HepG2 (cell line): ENCODE measurements around the gene TM9SF3. TPM values are rescaled to one million over a fixed set of nuclear protein-coding genes. Genes with fewer than 3 reads are reported as not detected.

ENCODE experiments used
- ARNT ChIP-seq: fragments of 450-650 bp; IDR thresholded peaks from 2 replicates; pipeline ENCODE4 v1.6.1; 2017
- BCL6 ChIP-seq: IDR thresholded peaks from 2 replicates; pipeline ENCODE4 v1.6.1; 2016; ENCODE audit warnings: missing genetic modification reagents, missing compliant biosample characterization
- CEBPG ChIP-seq: IDR thresholded peaks from 2 replicates; pipeline ENCODE4 v1.6.1; 2016
- GFI1 ChIP-seq: sonication (generic); formaldehyde crosslinking; IDR thresholded peaks from 2 replicates; pipeline ENCODE4 v1.5.0; 2020; ENCODE audit warnings: missing genetic modification reagents, mild to moderate bottlenecking, borderline replicate concordance
- GMEB1 ChIP-seq: sonication (generic); formaldehyde crosslinking; IDR thresholded peaks from 2 replicates; pipeline ENCODE4 v1.5.1; 2020; ENCODE audit warnings: missing genetic modification reagents, mild to moderate bottlenecking, borderline replicate concordance
- GTF3A ChIP-seq: sonication (generic); formaldehyde crosslinking; conservative IDR thresholded peaks from 2 replicates; pipeline ENCODE4 v1.4.0; 2020; ENCODE audit warnings: mild to moderate bottlenecking, missing genetic modification reagents
- HNF4A ChIP-seq: sonication (generic); formaldehyde crosslinking; IDR thresholded peaks from 2 replicates; pipeline ENCODE4 v1.4.0; 2020; ENCODE audit warnings: missing genetic modification reagents
- MAFG ChIP-seq: sonication (generic); formaldehyde crosslinking; IDR thresholded peaks from 2 replicates; pipeline ENCODE4 v1.5.1; 2020; ENCODE audit warnings: mild to moderate bottlenecking, missing genetic modification reagents
- MATR3 ChIP-seq: sonication (generic); formaldehyde crosslinking; IDR thresholded peaks from 2 replicates; pipeline ENCODE4 v1.4.0; 2020; ENCODE audit warnings: missing genetic modification reagents
- PAWR ChIP-seq: sonication (generic); formaldehyde crosslinking; IDR thresholded peaks from 2 replicates; pipeline ENCODE4 v1.4.0; 2020; ENCODE audit warnings: missing genetic modification reagents, mild to moderate bottlenecking, borderline replicate concordance
- SOX13 ChIP-seq, 3 experiments: fragments of 450-650 bp in 1 of 3; sonication (generic) in 1 of 3; formaldehyde crosslinking in 1 of 3; IDR thresholded peaks in 2 of 3; conservative IDR thresholded peaks in 1 of 3; 2 replicates each; pipeline versions ENCODE4 v1.5.0 to v1.6.1; 2016 to 2020; ENCODE audit warnings: antibody characterized with exemption in 1 of 3, mild to moderate bottlenecking in 1 of 3, missing compliant biosample characterization in 1 of 3, missing genetic modification reagents in 1 of 3, moderate library complexity in 1 of 3
- TBX3 ChIP-seq: fragments of 450-650 bp; IDR thresholded peaks from 2 replicates; pipeline ENCODE4 v1.6.1; 2017; ENCODE audit warnings: antibody characterized with exemption, mild to moderate bottlenecking, inconsistent platforms, borderline replicate concordance
- ZNF230 ChIP-seq: sonication (generic); formaldehyde crosslinking; IDR thresholded peaks from 2 replicates; pipeline ENCODE4 v1.4.0; 2020; ENCODE audit warnings: mild to moderate bottlenecking, missing genetic modification reagents
- ZNF275 ChIP-seq: sonication (generic); formaldehyde crosslinking; IDR thresholded peaks from 2 replicates; pipeline ENCODE4 v1.8.0; 2022; ENCODE audit warnings: missing genetic modification reagents, mild to moderate bottlenecking, inconsistent platforms, borderline replicate concordance
- polyA plus RNA-seq, 8 experiments: library from polyadenylated mRNA; depleted of rRNA in 3 of 8; stranded (reverse) in 7 of 8; unstranded in 1 of 8; fragments of >200 nt; fragmentation: Illumina TruSeq in 4 of 8; extraction: Trizol in 4 of 8; gene quantifications; 2 replicates each; pipeline versions ENCODE4 v1.2.1 to v1.2.3, GENCODE V29; 2011 to 2016; ENCODE audit warnings: low read depth in 4 of 8, missing spikeins in 1 of 8, mixed read lengths in 1 of 8; ENCODE audit not compliant: insufficient read depth in 1 of 8
- total RNA-seq, 5 experiments: library from RNA; depleted of rRNA; stranded (reverse); fragments of >200 nt; fragmentation: Illumina TruSeq; extraction: Trizol; gene quantifications; 2 replicates each; pipeline ENCODE4 v1.2.3, GENCODE V29; 2016; ENCODE audit warnings: low read depth in 1 of 5
- TF ChIP-seq, protein P1 (sequence below): sonication (generic); formaldehyde crosslinking; conservative IDR thresholded peaks from 2 replicates; pipeline ENCODE4 v1.5.0; 2020; ENCODE audit warnings: missing genetic modification reagents
- TF ChIP-seq, protein P2 (sequence below): sonication (generic); formaldehyde crosslinking; IDR thresholded peaks from 2 replicates; pipeline ENCODE4 v1.4.0; 2020; ENCODE audit warnings: mild to moderate bottlenecking, missing genetic modification reagents
- TF ChIP-seq, protein P3 (sequence below): sonication (generic); formaldehyde crosslinking; conservative IDR thresholded peaks from 2 replicates; pipeline ENCODE4 v1.4.0; 2020; ENCODE audit warnings: mild to moderate bottlenecking, missing genetic modification reagents, moderate library complexity
- TF ChIP-seq, protein P4 (sequence below): sonication (generic); formaldehyde crosslinking; IDR thresholded peaks from 2 replicates; pipeline ENCODE4 v1.4.0; 2020; ENCODE audit warnings: missing genetic modification reagents

TM9SF3 gene
- total and polyA plus RNA-seq, 2 of the 13 experiments (the other 11 are each of a cell fraction or from before 2014, with no cell fraction given): 43.8 to 120 TPM

DNA sequence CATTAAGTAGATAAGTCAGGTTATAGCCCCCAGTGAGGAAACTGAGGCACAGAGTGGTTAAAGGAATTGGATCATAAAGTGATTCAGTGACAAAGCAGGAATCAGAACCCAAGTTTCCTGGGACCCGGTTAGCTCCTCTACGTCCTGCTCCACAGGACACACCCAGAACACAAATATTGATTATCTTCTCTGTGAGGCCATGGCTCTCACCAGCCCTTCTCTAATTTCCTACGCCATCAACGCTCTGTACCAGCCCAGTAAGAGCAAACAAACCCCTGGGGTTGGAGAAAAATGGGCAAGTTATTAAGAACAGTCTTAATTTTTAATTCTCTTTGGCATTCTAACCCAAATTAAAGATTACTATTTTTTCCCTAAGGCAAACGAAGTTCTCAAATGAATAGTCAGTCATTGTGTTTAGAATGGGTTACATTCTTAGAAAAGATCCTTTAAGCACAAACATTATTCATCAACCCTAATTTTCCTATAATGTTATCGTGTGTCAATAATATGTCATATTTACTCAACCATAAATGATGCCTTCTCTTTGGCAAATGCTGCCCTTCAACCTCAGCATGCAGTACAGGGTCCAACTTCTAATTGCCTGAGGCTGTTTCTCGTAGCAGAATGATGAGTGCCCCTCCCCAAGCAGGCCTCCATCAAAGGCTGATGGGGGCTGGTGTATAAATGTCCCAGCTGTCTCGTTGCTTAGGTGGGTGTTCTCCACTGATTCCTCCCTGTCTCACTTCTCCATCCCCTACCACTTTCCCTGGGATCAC, 25.4 kb upstream of the TM9SF3 start (continued):
- TF ChIP-seq, protein P1, sequence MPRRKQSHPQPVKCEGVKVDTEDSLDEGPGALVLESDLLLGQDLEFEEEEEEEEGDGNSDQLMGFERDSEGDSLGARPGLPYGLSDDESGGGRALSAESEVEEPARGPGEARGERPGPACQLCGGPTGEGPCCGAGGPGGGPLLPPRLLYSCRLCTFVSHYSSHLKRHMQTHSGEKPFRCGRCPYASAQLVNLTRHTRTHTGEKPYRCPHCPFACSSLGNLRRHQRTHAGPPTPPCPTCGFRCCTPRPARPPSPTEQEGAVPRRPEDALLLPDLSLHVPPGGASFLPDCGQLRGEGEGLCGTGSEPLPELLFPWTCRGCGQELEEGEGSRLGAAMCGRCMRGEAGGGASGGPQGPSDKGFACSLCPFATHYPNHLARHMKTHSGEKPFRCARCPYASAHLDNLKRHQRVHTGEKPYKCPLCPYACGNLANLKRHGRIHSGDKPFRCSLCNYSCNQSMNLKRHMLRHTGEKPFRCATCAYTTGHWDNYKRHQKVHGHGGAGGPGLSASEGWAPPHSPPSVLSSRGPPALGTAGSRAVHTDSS (CRISPR knock-in tag): no peak
- no peak for TF ChIP-seq TBX3
- TF ChIP-seq MAFG (CRISPR knock-in tag): no peak
- no peak for TF ChIP-seq CEBPG
- TF ChIP-seq GTF3A (CRISPR knock-in tag): no peak
- TF ChIP-seq BCL6: no peak
- no peak for TF ChIP-seq SOX13 (IDR thresholded peaks at IDR 0.05)
- peak in 1 of 2 experiments; percentile 28; a peak in 1 of 4 replicates for TF ChIP-seq SOX13 (CRISPR knock-in tag; conservative IDR thresholded peaks at IDR 0.05 in 1 of 2, IDR thresholded peaks at IDR 0.05 in 1 of 2)
- peak; percentile 81 for TF ChIP-seq HNF4A (CRISPR knock-in tag)
- no peak for TF ChIP-seq PAWR (CRISPR knock-in tag)
- TF ChIP-seq, protein P2, sequence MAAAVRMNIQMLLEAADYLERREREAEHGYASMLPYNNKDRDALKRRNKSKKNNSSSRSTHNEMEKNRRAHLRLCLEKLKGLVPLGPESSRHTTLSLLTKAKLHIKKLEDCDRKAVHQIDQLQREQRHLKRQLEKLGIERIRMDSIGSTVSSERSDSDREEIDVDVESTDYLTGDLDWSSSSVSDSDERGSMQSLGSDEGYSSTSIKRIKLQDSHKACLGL: no peak
- TF ChIP-seq MATR3 (CRISPR knock-in tag): no peak
- no peak for TF ChIP-seq ZNF230
- TF ChIP-seq GMEB1 (CRISPR knock-in tag): no peak
- no peak for TF ChIP-seq ZNF275 (CRISPR knock-in tag)
- no peak for TF ChIP-seq GFI1 (CRISPR knock-in tag)
- TF ChIP-seq, protein P3, sequence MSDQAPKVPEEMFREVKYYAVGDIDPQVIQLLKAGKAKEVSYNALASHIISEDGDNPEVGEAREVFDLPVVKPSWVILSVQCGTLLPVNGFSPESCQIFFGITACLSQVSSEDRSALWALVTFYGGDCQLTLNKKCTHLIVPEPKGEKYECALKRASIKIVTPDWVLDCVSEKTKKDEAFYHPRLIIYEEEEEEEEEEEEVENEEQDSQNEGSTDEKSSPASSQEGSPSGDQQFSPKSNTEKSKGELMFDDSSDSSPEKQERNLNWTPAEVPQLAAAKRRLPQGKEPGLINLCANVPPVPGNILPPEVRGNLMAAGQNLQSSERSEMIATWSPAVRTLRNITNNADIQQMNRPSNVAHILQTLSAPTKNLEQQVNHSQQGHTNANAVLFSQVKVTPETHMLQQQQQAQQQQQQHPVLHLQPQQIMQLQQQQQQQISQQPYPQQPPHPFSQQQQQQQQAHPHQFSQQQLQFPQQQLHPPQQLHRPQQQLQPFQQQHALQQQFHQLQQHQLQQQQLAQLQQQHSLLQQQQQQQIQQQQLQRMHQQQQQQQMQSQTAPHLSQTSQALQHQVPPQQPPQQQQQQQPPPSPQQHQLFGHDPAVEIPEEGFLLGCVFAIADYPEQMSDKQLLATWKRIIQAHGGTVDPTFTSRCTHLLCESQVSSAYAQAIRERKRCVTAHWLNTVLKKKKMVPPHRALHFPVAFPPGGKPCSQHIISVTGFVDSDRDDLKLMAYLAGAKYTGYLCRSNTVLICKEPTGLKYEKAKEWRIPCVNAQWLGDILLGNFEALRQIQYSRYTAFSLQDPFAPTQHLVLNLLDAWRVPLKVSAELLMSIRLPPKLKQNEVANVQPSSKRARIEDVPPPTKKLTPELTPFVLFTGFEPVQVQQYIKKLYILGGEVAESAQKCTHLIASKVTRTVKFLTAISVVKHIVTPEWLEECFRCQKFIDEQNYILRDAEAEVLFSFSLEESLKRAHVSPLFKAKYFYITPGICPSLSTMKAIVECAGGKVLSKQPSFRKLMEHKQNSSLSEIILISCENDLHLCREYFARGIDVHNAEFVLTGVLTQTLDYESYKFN (CRISPR knock-in tag): 0 out of 2 replicates have a peak, but pooled peaks have one; percentile 23
- TF ChIP-seq ARNT: no peak
- TF ChIP-seq, protein P4, sequence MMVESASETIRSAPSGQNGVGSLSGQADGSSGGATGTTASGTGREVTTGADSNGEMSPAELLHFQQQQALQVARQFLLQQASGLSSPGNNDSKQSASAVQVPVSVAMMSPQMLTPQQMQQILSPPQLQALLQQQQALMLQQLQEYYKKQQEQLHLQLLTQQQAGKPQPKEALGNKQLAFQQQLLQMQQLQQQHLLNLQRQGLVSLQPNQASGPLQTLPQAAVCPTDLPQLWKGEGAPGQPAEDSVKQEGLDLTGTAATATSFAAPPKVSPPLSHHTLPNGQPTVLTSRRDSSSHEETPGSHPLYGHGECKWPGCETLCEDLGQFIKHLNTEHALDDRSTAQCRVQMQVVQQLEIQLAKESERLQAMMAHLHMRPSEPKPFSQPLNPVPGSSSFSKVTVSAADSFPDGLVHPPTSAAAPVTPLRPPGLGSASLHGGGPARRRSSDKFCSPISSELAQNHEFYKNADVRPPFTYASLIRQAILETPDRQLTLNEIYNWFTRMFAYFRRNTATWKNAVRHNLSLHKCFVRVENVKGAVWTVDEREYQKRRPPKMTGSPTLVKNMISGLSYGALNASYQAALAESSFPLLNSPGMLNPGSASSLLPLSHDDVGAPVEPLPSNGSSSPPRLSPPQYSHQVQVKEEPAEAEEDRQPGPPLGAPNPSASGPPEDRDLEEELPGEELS (CRISPR knock-in tag): no peak
